ENCODE measurements around the gene SPAAR.

DNA sequence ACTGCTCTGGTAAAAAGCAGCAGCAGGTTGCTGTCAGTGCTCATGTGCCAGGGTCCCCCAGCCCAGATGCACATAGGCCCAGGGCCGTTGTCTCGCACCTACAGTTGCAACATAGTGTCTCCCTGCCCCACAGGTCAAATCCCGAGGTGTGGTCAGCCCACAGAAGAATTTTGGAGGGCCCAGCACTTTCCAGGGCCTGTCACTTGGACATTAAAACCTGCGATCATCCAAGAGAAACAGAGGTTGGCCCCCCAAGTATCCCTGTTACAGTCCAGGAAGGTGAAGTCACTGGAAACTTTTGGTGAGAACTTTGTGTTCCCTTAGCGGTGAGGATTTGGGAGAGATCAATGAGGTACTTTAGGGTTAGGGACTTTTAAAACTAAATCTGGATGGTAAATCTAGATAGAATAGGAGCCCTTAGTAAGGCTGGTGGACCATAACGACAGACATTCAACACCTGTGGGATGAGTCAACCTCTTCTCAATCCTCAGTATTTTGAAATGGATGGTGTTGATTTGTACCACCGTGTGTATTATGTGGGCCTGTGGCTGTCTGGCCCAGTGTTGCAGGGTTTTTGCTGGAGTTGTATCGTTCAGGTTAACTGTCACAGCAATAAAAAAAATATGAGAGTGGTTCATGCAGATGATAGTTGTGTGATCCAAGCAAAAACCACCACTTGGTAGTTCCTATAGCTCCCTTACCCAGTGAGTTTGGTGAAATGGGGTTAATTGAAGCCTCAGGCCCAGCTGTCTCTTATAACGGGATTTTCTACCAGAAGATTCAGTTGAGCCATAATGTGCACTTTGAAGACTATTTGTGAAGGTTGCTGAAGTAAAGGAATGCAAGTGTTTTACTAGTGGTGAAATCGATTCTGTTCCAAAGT, 29.4 kb downstream of the SPAAR start:
- TF ChIP-seq EZH2 (IDR thresholded peaks at IDR 0.05; ENCODE audit: low read length), result no peak
- TF ChIP-seq, protein P1, sequence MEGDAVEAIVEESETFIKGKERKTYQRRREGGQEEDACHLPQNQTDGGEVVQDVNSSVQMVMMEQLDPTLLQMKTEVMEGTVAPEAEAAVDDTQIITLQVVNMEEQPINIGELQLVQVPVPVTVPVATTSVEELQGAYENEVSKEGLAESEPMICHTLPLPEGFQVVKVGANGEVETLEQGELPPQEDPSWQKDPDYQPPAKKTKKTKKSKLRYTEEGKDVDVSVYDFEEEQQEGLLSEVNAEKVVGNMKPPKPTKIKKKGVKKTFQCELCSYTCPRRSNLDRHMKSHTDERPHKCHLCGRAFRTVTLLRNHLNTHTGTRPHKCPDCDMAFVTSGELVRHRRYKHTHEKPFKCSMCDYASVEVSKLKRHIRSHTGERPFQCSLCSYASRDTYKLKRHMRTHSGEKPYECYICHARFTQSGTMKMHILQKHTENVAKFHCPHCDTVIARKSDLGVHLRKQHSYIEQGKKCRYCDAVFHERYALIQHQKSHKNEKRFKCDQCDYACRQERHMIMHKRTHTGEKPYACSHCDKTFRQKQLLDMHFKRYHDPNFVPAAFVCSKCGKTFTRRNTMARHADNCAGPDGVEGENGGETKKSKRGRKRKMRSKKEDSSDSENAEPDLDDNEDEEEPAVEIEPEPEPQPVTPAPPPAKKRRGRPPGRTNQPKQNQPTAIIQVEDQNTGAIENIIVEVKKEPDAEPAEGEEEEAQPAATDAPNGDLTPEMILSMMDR (optimal IDR thresholded peaks at IDR 0.05 in 1 of 3, IDR thresholded peaks at IDR 0.05 in 1 of 3, conservative IDR thresholded peaks at IDR 0.05 in 1 of 3; ENCODE audit: extremely low read depth in 1 of 3, insufficient read depth in 2 of 3, low read length in 3 of 3), result no peak
